GM23338 (cell line): Measurements from ENCODE around the gene C12orf42. TPM values are rescaled to one million over a fixed set of nuclear protein-coding genes. Genes with fewer than 3 reads are reported as not detected.

ENCODE experiments used
- ATAC-seq: fragments of 200-7000 bp; cut with Tn5 transposase; 3 replicates; pipeline ENCODE4 v1.9.1; 2020
- DNase-seq: peaks from one replicate; pipeline ENCODE4 v3.0.0-alpha.2; 2015; ENCODE audit warnings: low spot score
- H2AFZ ChIP-seq: fragments of 200-600 bp; sonication (generic); 2 replicates; pipeline ENCODE4 v1.8.0; 2016; ENCODE audit warnings: antibody characterized with exemption, mild to moderate bottlenecking, moderate library complexity
- H3F3A ChIP-seq: fragments of 200-600 bp; sonication (generic); replicated peaks from 2 replicates; pipeline ENCODE4 v1.8.0; 2017; ENCODE audit warnings: antibody characterized with exemption, mixed run types, low read depth
- H3K27ac ChIP-seq: fragments of 200-600 bp; sonication (generic); 2 replicates; pipeline ENCODE4 v1.6.1; 2016; ENCODE audit warnings: low read depth
- H3K27me3 ChIP-seq: fragments of 200-600 bp; sonication (generic); 2 replicates; pipeline ENCODE4 v1.8.0; 2016; ENCODE audit warnings: mild to moderate bottlenecking, mixed run types, moderate library complexity; ENCODE audit not compliant: insufficient read depth
- H3K36me3 ChIP-seq: fragments of 200-600 bp; sonication (generic); 2 replicates; pipeline ENCODE4 v1.8.0; 2016; ENCODE audit warnings: mild to moderate bottlenecking; ENCODE audit not compliant: insufficient read depth
- H3K4me1 ChIP-seq: fragments of 200-600 bp; sonication (generic); 2 replicates; pipeline ENCODE4 v1.8.0; 2016; ENCODE audit warnings: mild to moderate bottlenecking, moderate library complexity; ENCODE audit not compliant: insufficient read depth
- H3K4me2 ChIP-seq: fragments of 200-600 bp; sonication (generic); 2 replicates; pipeline ENCODE4 v1.7.1; 2017; ENCODE audit warnings: mixed run types
- H3K4me3 ChIP-seq: fragments of 200-600 bp; sonication (generic); 2 replicates; pipeline ENCODE4 v1.6.1; 2016; ENCODE audit warnings: mixed run types
- H3K79me2 ChIP-seq: fragments of 200-600 bp; sonication (generic); replicated peaks from 2 replicates; pipeline ENCODE4 v1.8.0; 2017; ENCODE audit warnings: mild to moderate bottlenecking; ENCODE audit not compliant: insufficient read depth
- H3K9me2 ChIP-seq: fragments of 200-600 bp; sonication (generic); 2 replicates; pipeline ENCODE4 v1.8.0; 2017; ENCODE audit not compliant: insufficient read depth
- H4K20me1 ChIP-seq: fragments of 200-600 bp; sonication (generic); replicated peaks from 2 replicates; pipeline ENCODE4 v1.8.0; 2017; ENCODE audit warnings: mild to moderate bottlenecking; ENCODE audit not compliant: insufficient read depth
- H3K27ac Mint-ChIP-seq: 2 replicates; pipeline ENCODE4 v1.8.0; 2020; ENCODE audit warnings: inconsistent platforms, mild to moderate bottlenecking, moderate library complexity, mixed read lengths
- H3K27me3 Mint-ChIP-seq: 3 replicates; pipeline ENCODE4 v1.8.0; 2022; ENCODE audit warnings: low read depth, mild to moderate bottlenecking, moderate library complexity, mixed read lengths, inconsistent platforms; ENCODE audit not compliant: insufficient read depth, poor library complexity
- H3K36me3 Mint-ChIP-seq: 3 replicates; pipeline ENCODE4 v1.8.0; 2021; ENCODE audit warnings: low read depth, mild to moderate bottlenecking, inconsistent platforms, moderate library complexity, mixed read lengths
- H3K4me1 Mint-ChIP-seq: 3 replicates; pipeline ENCODE4 v1.8.0; 2020; ENCODE audit warnings: mild to moderate bottlenecking, inconsistent platforms, mixed read lengths
- H3K4me3 Mint-ChIP-seq: 3 replicates; pipeline ENCODE4 v1.8.0; 2021; ENCODE audit warnings: moderate library complexity, mild to moderate bottlenecking, inconsistent platforms, mixed read lengths
- H3K9me3 Mint-ChIP-seq: 3 replicates; pipeline ENCODE4 v1.8.0; 2020; ENCODE audit warnings: moderate library complexity, mild to moderate bottlenecking, inconsistent platforms, mixed read lengths
- CREB1 ChIP-seq: fragments of 250-450 bp; sonication (Bioruptor Pico); IDR thresholded peaks from 2 replicates; pipeline ENCODE4 v1.5.0; 2020; ENCODE audit warnings: low read depth, mild to moderate bottlenecking, moderate library complexity
- CTCF ChIP-seq, 2 experiments: fragments of 200-600 bp in 1 of 2; sonication (generic) in 1 of 2; conservative IDR thresholded peaks; 2 replicates each; pipeline versions ENCODE4 v1.5.1 to v1.6.1; 2016 to 2017; ENCODE audit warnings: antibody characterized with exemption in 2 of 2, low read depth in 2 of 2, mild to moderate bottlenecking in 2 of 2, moderate library complexity in 1 of 2
- ETS1 ChIP-seq: IDR thresholded peaks from 2 replicates; pipeline ENCODE4 v1.6.1; 2016; ENCODE audit warnings: antibody characterized with exemption
- EZH2 ChIP-seq: fragments of 200-600 bp; sonication (generic); IDR thresholded peaks from one replicate; pipeline ENCODE4 v1.8.0; 2017; ENCODE audit warnings: antibody characterized with exemption, mild to moderate bottlenecking, low read depth; ENCODE audit not compliant: unreplicated experiment
- EZH2phosphoT487 ChIP-seq: fragments of 200-600 bp; sonication (generic); IDR thresholded peaks from one replicate; pipeline ENCODE4 v1.8.1; 2018; ENCODE audit warnings: antibody characterized with exemption; ENCODE audit not compliant: unreplicated experiment
- JUNB ChIP-seq: IDR thresholded peaks from one replicate; pipeline ENCODE4 v1.6.1; 2016; ENCODE audit warnings: antibody characterized with exemption; ENCODE audit not compliant: unreplicated experiment
- NANOG ChIP-seq: IDR thresholded peaks from 2 replicates; pipeline ENCODE4 v1.6.1; 2016; ENCODE audit warnings: antibody characterized with exemption, borderline replicate concordance
- POLR2AphosphoS5 ChIP-seq: IDR thresholded peaks from 2 replicates; pipeline ENCODE4 v1.6.1; 2016; ENCODE audit warnings: antibody characterized with exemption, low read depth
- REST ChIP-seq: IDR thresholded peaks from one replicate; pipeline ENCODE4 v1.6.1; 2018; ENCODE audit warnings: antibody characterized with exemption; ENCODE audit not compliant: unreplicated experiment
- STAT1 ChIP-seq: IDR thresholded peaks from one replicate; pipeline ENCODE4 v1.6.1; 2016; ENCODE audit warnings: antibody characterized with exemption; ENCODE audit not compliant: unreplicated experiment
- ZNF114 ChIP-seq: fragments of 250-450 bp; sonication (Bioruptor Pico); IDR thresholded peaks from 2 replicates; pipeline ENCODE4 v1.5.0; 2020; ENCODE audit warnings: mild to moderate bottlenecking, moderate library complexity
- ZNF331 ChIP-seq: fragments of 250-450 bp; sonication (Bioruptor Pico); IDR thresholded peaks from 2 replicates; pipeline ENCODE4 v1.5.0; 2020; ENCODE audit warnings: low read depth, mild to moderate bottlenecking, moderate library complexity
- ZNF462 ChIP-seq: fragments of 250-450 bp; sonication (Bioruptor Pico); IDR thresholded peaks from 2 replicates; pipeline ENCODE4 v1.5.0; 2020; ENCODE audit warnings: mild to moderate bottlenecking, moderate library complexity
- polyA plus RNA-seq: library from polyadenylated mRNA; unstranded; fragments of >200 nt; fragmentation: Nextera tagmentation; extraction: Ambion mirVana; gene quantifications from 2 replicates; pipeline ENCODE4 v1.2.1, GENCODE V29; 2016
- total RNA-seq: library from RNA; depleted of rRNA; stranded (reverse); fragments of >200 nt; shearing (Covaris generic); gene quantifications from 2 replicates; pipeline ENCODE4 v1.2.3, GENCODE V29; 2014

The C12orf42 gene
- total and polyA plus RNA-seq, 2 experiments from 2014 or later = 0.45 TPM; not detected in 1

GRCh38 chr12:103455020-103455763, 40.6 kb downstream of the C12orf42 start:
- H3K4me3 ChIP-seq = no peak overlapping the region
- Mint-ChIP-seq H3K27ac (no peak overlapping the region), H3K9me3 (no peaks in the 10 kb centered on the region), H3K4me1 (no peaks in the 10 kb centered on the region), H3K4me3 (no peak overlapping the region), H3K36me3 (no peaks in the 10 kb centered on the region), H3K27me3 (no peaks in the 10 kb centered on the region)
- no peak overlapping the region for H3K4me2 ChIP-seq
- 0 out of 2 replicates have a peak, but pooled peaks cover 2% of the 10 kb centered on the region for H3K9me2 ChIP-seq
- H3K4me1 ChIP-seq = no peaks in the 10 kb centered on the region
- no peak overlapping the region for H3K27ac ChIP-seq
- H4K20me1 ChIP-seq = no peaks in the 10 kb centered on the region
- no peak for DNase-seq
- H2AFZ ChIP-seq = no peak overlapping the region
- H3K27me3 ChIP-seq = no peaks in the 10 kb centered on the region
- H3K79me2 ChIP-seq = no peaks in the 10 kb centered on the region
- no peaks in the 10 kb centered on the region for H3F3A ChIP-seq
- TF ChIP-seq POLR2AphosphoS5 = no peak
- no peak for TF ChIP-seq ZNF331 (CRISPR knock-in tag)
- no peak for TF ChIP-seq ETS1
- no peak for TF ChIP-seq REST
- TF ChIP-seq CTCF (conservative IDR thresholded peaks at IDR 0.05; ENCODE audit: low read depth in 2 of 2) = no peak
- TF ChIP-seq EZH2 = no peak
- no peak for TF ChIP-seq ZNF114 (CRISPR knock-in tag)
- TF ChIP-seq CREB1 (CRISPR knock-in tag) = no peak
- no peak for TF ChIP-seq EZH2phosphoT487
- TF ChIP-seq JUNB = no peak
- TF ChIP-seq STAT1 = no peak
- no peak for TF ChIP-seq ZNF462 (CRISPR knock-in tag)
- no peak for TF ChIP-seq NANOG
- H3K36me3 ChIP-seq = no peaks in the 10 kb centered on the region
- no peak for ATAC-seq
